ENCODE results near the gene UBE2O. TPM values are rescaled to one million over a fixed set of nuclear protein-coding genes. Genes with fewer than 3 reads are reported as not detected.

UBE2O gene
- total RNA-seq, 2 donors from 2014 or later, result 19.5 to 21.8 TPM

- no peak for DNase-seq (ENCODE audit: low spot score)
- no peaks in the 10 kb centered on the region for H3K36me3 ChIP-seq
- H3K27me3 ChIP-seq, result no peaks in the 10 kb centered on the region
- no peak overlapping the region for H3K4me3 ChIP-seq
- peaks cover 0 to 88% of the 10 kb centered on the region in 2 donors for H3K4me1 ChIP-seq
- H3K27ac ChIP-seq, result peak overlapping the region in 1 of 2 donors; percentile 94
- no peaks in the 10 kb centered on the region for H3K9me3 ChIP-seq
- TF ChIP-seq CTCF (IDR thresholded peaks at IDR 0.05), result no peak
Observed at GRCh38 chr17:76495663-76496400, 42.9 kb upstream of the UBE2O start.

GRCh38 chr17:76493505-76494167 lies 40.7 kb upstream of the UBE2O start:
- H3K9me3 ChIP-seq, result no peaks in the 10 kb centered on the region
- no peak overlapping the region for H3K4me3 ChIP-seq
- no peaks in the 10 kb centered on the region for H3K36me3 ChIP-seq
- peaks cover 0 to 73% of the 10 kb centered on the region in 2 donors for H3K4me1 ChIP-seq
- peak overlapping the region; percentile 71 to 72 for H3K27ac ChIP-seq
- TF ChIP-seq CTCF (IDR thresholded peaks at IDR 0.05), result no peak
- no peaks in the 10 kb centered on the region for H3K27me3 ChIP-seq
- no peak for DNase-seq (ENCODE audit: low spot score)

- no peak for TF ChIP-seq CTCF (IDR thresholded peaks at IDR 0.05)
- peak; percentile 86 for DNase-seq (ENCODE audit: low spot score)
- Histone ChIP-seq H3K4me1 (peaks cover 0 to 67% of the 10 kb centered on the region in 2 donors), H3K9me3 (no peaks in the 10 kb centered on the region), H3K27me3 (no peaks in the 10 kb centered on the region), H3K36me3 (no peaks in the 10 kb centered on the region), H3K27ac (peak overlapping the region; percentile 71 to 72), H3K4me3 (no peak overlapping the region)
Observed at GRCh38 chr17:76492989-76493501, 40.1 kb upstream of the UBE2O start.

GRCh38 chr17:76492123-76492988 lies 39.4 kb upstream of the UBE2O start:
- no peaks in the 10 kb centered on the region for H3K36me3 ChIP-seq
- peak overlapping the region; percentile 71 to 72 for H3K27ac ChIP-seq
- DNase-seq (ENCODE audit: low spot score), result no peak
- no peaks in the 10 kb centered on the region for H3K27me3 ChIP-seq
- no peak overlapping the region for H3K4me3 ChIP-seq
- H3K9me3 ChIP-seq, result no peaks in the 10 kb centered on the region
- TF ChIP-seq CTCF (IDR thresholded peaks at IDR 0.05), result no peak
- H3K4me1 ChIP-seq, result peaks cover 0 to 60% of the 10 kb centered on the region in 2 donors

- peak overlapping the region; percentile 71 to 72 for H3K27ac ChIP-seq
- peaks cover 0 to 53% of the 10 kb centered on the region in 2 donors for H3K4me1 ChIP-seq
- H3K36me3 ChIP-seq, result no peaks in the 10 kb centered on the region
- TF ChIP-seq CTCF (IDR thresholded peaks at IDR 0.05), result no peak
- no peaks in the 10 kb centered on the region for H3K9me3 ChIP-seq
- no peak for DNase-seq (ENCODE audit: low spot score)
- no peaks in the 10 kb centered on the region for H3K27me3 ChIP-seq
- H3K4me3 ChIP-seq, result no peak overlapping the region
Observed at GRCh38 chr17:76491271-76492122, 38.5 kb upstream of the UBE2O start.
